ENCODE data around the gene SLC36A4.

DNA sequence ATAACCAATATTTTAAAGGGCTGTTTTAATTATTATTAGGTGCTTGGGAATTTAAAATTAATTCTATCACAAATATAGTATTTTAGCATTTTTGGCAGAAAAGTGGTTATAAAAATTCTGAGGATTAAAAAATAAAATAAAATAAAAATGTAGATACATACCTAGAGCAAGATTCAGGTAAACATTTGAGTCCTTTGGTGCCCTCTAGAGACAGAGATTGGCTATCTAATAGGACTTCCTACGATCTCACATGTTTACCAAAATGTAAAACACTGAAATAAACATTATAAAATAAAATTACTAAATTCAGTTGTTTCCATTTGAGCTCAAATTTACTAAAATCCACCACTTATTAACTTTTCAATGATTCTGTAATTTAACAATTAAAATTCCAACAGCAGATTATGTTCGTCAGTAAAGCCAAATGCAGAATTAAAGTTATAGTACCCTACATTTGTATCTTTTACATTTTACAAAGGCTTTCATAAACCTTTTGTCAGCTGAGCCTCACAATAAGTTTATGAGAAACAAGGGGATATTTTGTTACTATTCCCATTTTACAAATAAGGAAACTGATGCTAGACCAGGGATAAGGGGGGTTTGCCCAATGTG is 27.7 kb downstream of the SLC36A4 start:
- TF ChIP-seq, protein P1, sequence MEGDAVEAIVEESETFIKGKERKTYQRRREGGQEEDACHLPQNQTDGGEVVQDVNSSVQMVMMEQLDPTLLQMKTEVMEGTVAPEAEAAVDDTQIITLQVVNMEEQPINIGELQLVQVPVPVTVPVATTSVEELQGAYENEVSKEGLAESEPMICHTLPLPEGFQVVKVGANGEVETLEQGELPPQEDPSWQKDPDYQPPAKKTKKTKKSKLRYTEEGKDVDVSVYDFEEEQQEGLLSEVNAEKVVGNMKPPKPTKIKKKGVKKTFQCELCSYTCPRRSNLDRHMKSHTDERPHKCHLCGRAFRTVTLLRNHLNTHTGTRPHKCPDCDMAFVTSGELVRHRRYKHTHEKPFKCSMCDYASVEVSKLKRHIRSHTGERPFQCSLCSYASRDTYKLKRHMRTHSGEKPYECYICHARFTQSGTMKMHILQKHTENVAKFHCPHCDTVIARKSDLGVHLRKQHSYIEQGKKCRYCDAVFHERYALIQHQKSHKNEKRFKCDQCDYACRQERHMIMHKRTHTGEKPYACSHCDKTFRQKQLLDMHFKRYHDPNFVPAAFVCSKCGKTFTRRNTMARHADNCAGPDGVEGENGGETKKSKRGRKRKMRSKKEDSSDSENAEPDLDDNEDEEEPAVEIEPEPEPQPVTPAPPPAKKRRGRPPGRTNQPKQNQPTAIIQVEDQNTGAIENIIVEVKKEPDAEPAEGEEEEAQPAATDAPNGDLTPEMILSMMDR (optimal IDR thresholded peaks at IDR 0.05 in 1 of 3, IDR thresholded peaks at IDR 0.05 in 1 of 3, conservative IDR thresholded peaks at IDR 0.05 in 1 of 3; ENCODE audit: extremely low read depth in 1 of 3, insufficient read depth in 2 of 3, low read length in 3 of 3) = peak in 2 of 3 experiments; percentile 28 to 41
- no peak for TF ChIP-seq EZH2 (IDR thresholded peaks at IDR 0.05; ENCODE audit: low read length)

Measured in keratinocyte (primary cell).